Activated CD4-positive, alpha-beta T cell treated with anti-CD3 and anti-CD28 coated beads, Interleukin-10, Interleukin-2, amounts not matched to agents 100 ng/mL and 50 ng/mL, durations not matched to agents 16 hours and 8 hours (primary cell): ENCODE results near the gene ZNF70.

ENCODE experiments used
- DNase-seq: peaks from one replicate; pipeline ENCODE4 v3.0.0-alpha.2; 2020

Gene ZNF70

GRCh38 chr22:23690713-23691112 lies 60.2 kb downstream of the ZNF70 start, which contains the start of gene RGL4:
RGL4 (plus strand) TSS chr22:23691013; CDS start chr22:23692031, 1,018 bp downstream.
- DNase-seq: no peak

- DNase-seq: no peak
These were observed 61.5 kb downstream of the ZNF70 start for GRCh38 chr22:23689414-23689813.
